T-helper 2 cell (primary cell): ENCODE data around the gene FDXR.
A peak's percentile ranks its signal among the peaks of the same experiment; 100 is the strongest.
"Not testable (repeated sequence)": the region's sequence is repeated elsewhere in the genome, so short reads cannot be mapped to it uniquely, and the experiment has no call there.

Experiments used
- DNase-seq, 5 experiments: peaks; one replicate each; pipeline versions ENCODE4 v3.0.0 to v3.0.0-alpha.2; 2012 to 2022

FDXR gene

GRCh38 chr17:74870512-74870911 lies 2.3 kb downstream of the FDXR start:
- DNase-seq = no peak

- not testable (repeated sequence) for DNase-seq
These were observed 2.8 kb downstream of the FDXR start for GRCh38 chr17:74870028-74870427.

GRCh38 chr17:74868908-74869255 lies 3.9 kb downstream of the FDXR start:
- no peak for DNase-seq

- DNase-seq = no peak
These were observed 4.4 kb downstream of the FDXR start for GRCh38 chr17:74868251-74868907.

DNA sequence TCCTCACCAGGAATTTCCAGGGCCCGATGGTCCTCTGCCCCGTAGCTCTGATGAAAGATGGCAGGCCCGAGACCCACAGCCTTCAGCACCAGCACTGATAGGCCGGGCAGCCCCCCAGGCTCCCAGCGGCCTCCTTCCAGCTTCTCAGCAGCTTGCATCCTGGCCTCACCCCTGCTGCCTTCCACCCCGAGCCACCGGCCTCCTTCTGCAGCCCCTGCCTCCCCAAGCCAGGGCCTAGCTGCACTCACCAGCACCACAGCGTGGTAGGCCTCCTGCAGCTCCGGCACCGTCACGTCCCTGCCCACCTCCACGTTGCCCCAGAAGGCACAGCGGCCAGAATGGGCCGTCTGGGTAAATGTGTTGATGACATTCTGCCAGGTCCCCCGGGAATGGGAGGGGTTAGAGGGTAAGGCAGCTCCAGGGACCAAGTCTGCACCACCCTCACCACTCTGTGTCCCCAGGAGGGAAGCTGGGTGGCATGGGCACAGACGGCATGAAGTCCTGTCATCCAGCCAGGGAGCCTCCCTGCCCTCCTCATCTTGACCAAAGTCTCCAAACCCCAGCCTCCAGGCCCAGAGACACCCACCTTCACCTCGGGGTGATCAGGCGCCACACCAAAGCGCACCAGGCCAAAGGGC lies 6.5 kb downstream of the FDXR start:
- no peak for DNase-seq

- DNase-seq = no peak
These were observed 7.1 kb downstream of the FDXR start for GRCh38 chr17:74865504-74866197.

DNA sequence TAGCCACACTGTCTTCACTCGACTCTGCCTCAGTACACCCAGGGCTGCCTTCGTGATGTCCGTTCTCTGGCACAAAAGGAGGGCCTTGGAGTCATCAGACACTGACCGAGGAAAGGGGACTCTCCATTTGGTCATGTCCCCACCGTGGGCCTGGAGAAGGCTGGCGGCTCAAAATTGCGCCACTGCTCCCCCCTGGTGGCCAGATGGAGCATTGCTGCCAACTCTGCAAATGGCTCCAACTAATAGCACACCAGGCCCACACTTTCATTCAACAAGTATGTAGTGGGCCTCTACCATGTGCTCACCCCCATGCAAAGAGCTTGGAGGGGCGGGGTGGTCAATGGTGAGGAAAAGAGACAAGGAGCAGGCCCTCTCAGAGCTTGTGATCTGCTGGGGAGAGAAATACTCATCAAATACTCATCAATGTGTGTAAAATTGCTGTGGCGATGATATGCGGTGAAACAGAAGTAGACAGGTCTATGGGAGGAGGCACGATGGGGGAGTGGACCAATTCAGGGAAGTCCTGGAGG lies 7.9 kb downstream of the FDXR start:
- peak; percentile 30 to 63 (median 56) for DNase-seq

DNA sequence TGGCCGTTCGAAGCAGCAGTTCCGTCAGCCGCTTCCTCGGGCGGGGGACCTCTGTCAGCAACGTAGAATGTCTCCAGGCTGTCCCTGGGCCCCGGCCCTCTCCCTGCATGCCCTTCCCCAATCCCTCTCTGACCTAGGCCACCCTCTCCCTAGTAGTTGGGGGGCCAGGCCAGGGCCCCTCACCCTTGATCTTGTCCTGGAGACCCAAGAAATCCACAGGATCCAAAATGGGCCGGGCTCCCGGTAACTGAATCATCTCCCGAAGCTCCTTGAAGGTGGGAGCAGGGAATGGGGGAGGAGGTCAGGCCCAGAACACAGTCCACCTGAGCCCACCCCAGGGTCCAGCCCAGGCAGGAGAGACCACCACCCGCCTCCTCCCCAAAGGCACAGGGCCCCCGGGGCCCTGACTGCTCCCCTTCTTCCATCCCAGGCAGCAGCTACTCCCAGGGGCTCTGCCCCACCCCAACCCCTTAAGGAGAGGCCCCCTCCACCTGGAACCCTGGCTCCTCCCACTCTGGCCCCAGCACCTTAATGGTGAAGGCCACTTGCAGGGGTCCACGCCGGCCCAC lies 8.4 kb downstream of the FDXR start:
- no peak for DNase-seq

GRCh38 chr17:74863420-74864296 lies 9.1 kb downstream of the FDXR start:
- DNase-seq = no peak

GRCh38 chr17:74862919-74863318 lies 9.9 kb downstream of the FDXR start:
- DNase-seq = no peak

GRCh38 chr17:74862108-74862901 lies 10.5 kb downstream of the FDXR start:
- DNase-seq = peak; percentile 30 to 66 (median 61)

- DNase-seq = no peak
These were observed 11.1 kb downstream of the FDXR start for GRCh38 chr17:74861662-74862107.

DNA sequence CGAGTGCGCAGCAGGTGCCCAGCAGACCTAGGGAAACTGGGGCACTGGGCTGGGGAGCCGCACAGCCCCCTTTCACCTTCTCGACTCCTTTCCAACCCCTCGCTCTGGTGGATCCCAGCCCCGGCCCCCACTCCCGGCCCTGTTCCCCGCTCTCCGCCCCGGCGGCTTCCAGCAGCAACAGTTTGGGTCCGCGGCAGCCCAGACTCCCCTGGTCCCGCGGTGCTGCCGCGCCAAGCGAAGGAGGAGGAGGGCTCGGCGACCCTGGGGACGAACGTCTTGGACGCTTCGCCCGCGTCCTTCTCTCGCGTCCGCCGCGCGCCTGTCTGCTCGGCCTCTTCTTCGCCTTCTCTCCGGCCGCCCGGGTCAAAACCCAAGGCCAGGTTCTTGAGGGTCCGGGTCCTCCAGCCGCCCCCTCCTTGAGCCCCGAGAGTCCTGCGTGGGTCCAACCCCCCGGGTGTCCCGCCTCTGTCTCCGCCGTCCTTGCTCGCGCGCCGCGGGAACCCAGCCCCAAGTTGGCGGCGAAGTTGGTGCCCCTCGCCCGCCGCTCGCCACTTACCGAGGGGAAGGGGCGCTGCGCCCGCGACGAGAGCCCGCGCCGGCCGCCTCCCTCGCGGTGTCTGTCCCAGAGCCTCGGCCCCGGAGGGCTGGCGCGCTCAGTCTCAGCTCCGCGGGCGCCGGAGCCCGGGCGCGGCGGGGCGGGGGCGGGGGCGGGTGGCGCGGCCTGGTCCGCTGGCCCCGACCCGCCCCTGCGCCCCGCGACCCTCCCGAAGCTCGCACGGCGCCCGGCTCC lies 11.7 kb downstream of the FDXR start:
- no peak for DNase-seq

GRCh38 chr17:74860229-74860871 lies 12.4 kb downstream of the FDXR start:
- no peak for DNase-seq

DNA sequence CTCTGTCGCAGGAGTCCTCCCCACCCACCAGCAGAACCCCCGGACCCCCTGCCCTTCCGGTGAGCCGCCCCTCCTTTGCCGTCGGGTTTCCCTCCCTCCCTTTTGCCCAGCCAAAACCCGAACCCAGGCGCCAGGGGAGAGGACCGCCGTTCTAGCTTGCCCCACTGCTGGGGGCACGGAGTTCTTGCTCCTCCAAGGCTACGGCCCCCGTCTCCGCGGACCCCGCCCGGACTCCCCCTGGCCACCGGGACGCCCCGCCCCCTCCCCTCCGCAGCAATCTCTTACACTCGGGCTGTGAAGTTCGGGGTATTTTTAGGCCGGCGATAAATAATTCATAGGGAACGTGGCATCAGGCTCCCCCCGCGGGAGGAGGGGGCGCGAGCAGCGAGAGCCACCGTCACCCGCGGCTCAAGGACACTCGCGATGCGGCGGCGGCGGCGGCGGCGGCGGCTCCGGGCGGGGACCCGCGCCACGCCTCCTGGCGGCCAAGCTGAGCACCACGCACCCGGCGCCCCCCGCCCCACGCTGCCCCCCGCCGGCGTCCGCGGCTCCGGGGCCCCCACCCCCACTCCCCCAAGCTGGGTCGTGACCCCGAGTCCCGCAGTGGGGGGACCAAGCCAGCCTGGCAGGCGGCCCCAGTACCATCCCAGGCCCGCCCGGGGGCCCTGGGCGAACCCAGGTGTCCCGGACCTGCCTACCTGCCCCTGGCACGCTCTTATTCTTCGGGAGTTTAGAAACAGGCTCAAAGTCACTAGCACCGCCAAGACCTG lies 13.2 kb downstream of the FDXR start, which contains the start of gene GRIN2C:
GRIN2C (minus strand) TSS at position 427 of the 770 bp plus-strand sequence. CDS start 4,793 bp downstream, outside the sequence.
- DNase-seq = peak in 3 of 5 experiments; percentile 10 to 35 (median 31)

GRCh38 chr17:74858672-74859458 lies 13.9 kb downstream of the FDXR start:
- no peak for DNase-seq

GRCh38 chr17:74857191-74857590 lies 15.6 kb downstream of the FDXR start:
- no peak for DNase-seq

GRCh38 chr17:74856112-74856511 lies 16.7 kb downstream of the FDXR start:
- no peak for DNase-seq
